Loucy (cell line): ENCODE measurements around the gene GAREM1.

Experiments used
- H2AFZ ChIP-seq: fragments of 200-600 bp; sonication (generic); 2 replicates; pipeline ENCODE4 v1.6.0; 2016; ENCODE audit warnings: antibody characterized with exemption, mild to moderate bottlenecking, low read length, moderate library complexity
- H3F3A ChIP-seq: fragments of 200-600 bp; 2 replicates; pipeline ENCODE4 v1.6.0; 2016; ENCODE audit warnings: antibody characterized with exemption, low read depth, mild to moderate bottlenecking
- H3K27me3 ChIP-seq: fragments of 200-600 bp; sonication (generic); 2 replicates; pipeline ENCODE4 v1.6.1; 2014; ENCODE audit warnings: low read length, mild to moderate bottlenecking; ENCODE audit not compliant: insufficient read depth, poor library complexity, severe bottlenecking
- H3K36me3 ChIP-seq: fragments of 200-600 bp; sonication (generic); 2 replicates; pipeline ENCODE4 v1.6.1; 2016; ENCODE audit warnings: low read length; ENCODE audit not compliant: insufficient read depth
- H3K4me1 ChIP-seq: fragments of 200-600 bp; sonication (generic); 2 replicates; pipeline ENCODE4 v1.5.1; 2014; ENCODE audit warnings: low read length, mild to moderate bottlenecking; ENCODE audit not compliant: insufficient read depth, poor library complexity, severe bottlenecking
- H3K4me2 ChIP-seq: fragments of 200-600 bp; sonication (generic); 2 replicates; pipeline ENCODE4 v1.6.0; 2014; ENCODE audit warnings: antibody characterized with exemption, low read length, low read depth, mild to moderate bottlenecking; ENCODE audit not compliant: poor library complexity, severe bottlenecking
- H3K4me3 ChIP-seq: fragments of 200-600 bp; sonication (generic); 2 replicates; pipeline ENCODE4 v1.5.1; 2014; ENCODE audit warnings: low read length, mild to moderate bottlenecking, mixed read lengths; ENCODE audit not compliant: poor library complexity, severe bottlenecking
- H3K79me2 ChIP-seq: fragments of 200-600 bp; sonication (generic); 2 replicates; pipeline ENCODE4 v1.6.1; 2014; ENCODE audit warnings: low read length; ENCODE audit not compliant: insufficient read depth
- H3K9ac ChIP-seq: fragments of 200-600 bp; sonication (generic); 2 replicates; pipeline ENCODE4 v1.6.0; 2014; ENCODE audit warnings: mild to moderate bottlenecking, low read depth, low read length, moderate library complexity; ENCODE audit not compliant: poor library complexity, severe bottlenecking
- H3K9me2 ChIP-seq: fragments of 200-600 bp; sonication (generic); replicated peaks from 2 replicates; pipeline ENCODE4 v1.6.1; 2016; ENCODE audit warnings: low read depth, low read length, mixed read lengths
- H3K9me3 ChIP-seq: fragments of 200-600 bp; sonication (generic); 2 replicates; pipeline ENCODE4 v1.6.1; 2014; ENCODE audit warnings: mild to moderate bottlenecking, antibody characterized with exemption, low read length, low read depth; ENCODE audit not compliant: insufficient read depth
- H4K20me1 ChIP-seq: fragments of 200-600 bp; sonication (generic); 2 replicates; pipeline ENCODE4 v1.6.0; 2014; ENCODE audit warnings: antibody characterized with exemption, low read length, mild to moderate bottlenecking; ENCODE audit not compliant: insufficient read depth, poor library complexity, severe bottlenecking
- EZH2phosphoT487 ChIP-seq: fragments of 200-600 bp; IDR thresholded peaks from 2 replicates; pipeline ENCODE4 v1.6.1; 2018; ENCODE audit warnings: antibody characterized with exemption, mild to moderate bottlenecking, moderate library complexity, borderline replicate concordance
- TF ChIP-seq, protein P1 (sequence below): fragments of 200-600 bp; sonication (generic); conservative IDR thresholded peaks from 2 replicates; pipeline ENCODE4 v1.5.1; 2014; ENCODE audit warnings: mild to moderate bottlenecking, antibody characterized with exemption, low read length

The GAREM1 gene

DNA sequence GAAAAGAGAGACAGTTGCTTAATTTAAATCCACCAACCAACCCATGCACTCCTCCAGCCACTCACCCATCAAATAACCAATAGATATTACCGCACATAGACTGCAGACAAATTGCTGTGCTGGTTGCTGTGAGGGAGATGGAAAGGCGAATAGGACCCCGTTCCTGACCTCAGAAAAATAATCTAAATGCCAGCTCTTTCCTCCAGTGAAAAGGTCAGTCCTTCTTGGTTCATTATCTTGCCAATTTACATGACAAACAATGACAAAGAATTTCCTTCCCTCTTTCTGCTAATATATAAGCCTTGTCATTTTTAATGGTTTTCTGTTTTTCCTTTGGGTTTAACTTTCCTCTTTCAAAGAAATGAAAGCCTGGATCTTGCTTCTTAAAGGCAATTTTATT is 219.2 kb downstream of the GAREM1 start:
- Histone ChIP-seq H4K20me1 (no peaks in the 10 kb centered on the region), H3K36me3 (no peaks in the 10 kb centered on the region), H3K9me3 (no peaks in the 10 kb centered on the region), H3K9me2 (no peaks in the 10 kb centered on the region), H3K4me1 (no peaks in the 10 kb centered on the region), H3K27me3 (no peaks in the 10 kb centered on the region), H2AFZ (no peak overlapping the region), H3K4me2 (no peak overlapping the region), H3K9ac (no peak overlapping the region), H3K4me3 (no peak overlapping the region), H3K79me2 (no peaks in the 10 kb centered on the region), H3F3A (no peaks in the 10 kb centered on the region)
- TF ChIP-seq EZH2phosphoT487 = no peak
- TF ChIP-seq, protein P1, sequence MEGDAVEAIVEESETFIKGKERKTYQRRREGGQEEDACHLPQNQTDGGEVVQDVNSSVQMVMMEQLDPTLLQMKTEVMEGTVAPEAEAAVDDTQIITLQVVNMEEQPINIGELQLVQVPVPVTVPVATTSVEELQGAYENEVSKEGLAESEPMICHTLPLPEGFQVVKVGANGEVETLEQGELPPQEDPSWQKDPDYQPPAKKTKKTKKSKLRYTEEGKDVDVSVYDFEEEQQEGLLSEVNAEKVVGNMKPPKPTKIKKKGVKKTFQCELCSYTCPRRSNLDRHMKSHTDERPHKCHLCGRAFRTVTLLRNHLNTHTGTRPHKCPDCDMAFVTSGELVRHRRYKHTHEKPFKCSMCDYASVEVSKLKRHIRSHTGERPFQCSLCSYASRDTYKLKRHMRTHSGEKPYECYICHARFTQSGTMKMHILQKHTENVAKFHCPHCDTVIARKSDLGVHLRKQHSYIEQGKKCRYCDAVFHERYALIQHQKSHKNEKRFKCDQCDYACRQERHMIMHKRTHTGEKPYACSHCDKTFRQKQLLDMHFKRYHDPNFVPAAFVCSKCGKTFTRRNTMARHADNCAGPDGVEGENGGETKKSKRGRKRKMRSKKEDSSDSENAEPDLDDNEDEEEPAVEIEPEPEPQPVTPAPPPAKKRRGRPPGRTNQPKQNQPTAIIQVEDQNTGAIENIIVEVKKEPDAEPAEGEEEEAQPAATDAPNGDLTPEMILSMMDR = no peak

DNA sequence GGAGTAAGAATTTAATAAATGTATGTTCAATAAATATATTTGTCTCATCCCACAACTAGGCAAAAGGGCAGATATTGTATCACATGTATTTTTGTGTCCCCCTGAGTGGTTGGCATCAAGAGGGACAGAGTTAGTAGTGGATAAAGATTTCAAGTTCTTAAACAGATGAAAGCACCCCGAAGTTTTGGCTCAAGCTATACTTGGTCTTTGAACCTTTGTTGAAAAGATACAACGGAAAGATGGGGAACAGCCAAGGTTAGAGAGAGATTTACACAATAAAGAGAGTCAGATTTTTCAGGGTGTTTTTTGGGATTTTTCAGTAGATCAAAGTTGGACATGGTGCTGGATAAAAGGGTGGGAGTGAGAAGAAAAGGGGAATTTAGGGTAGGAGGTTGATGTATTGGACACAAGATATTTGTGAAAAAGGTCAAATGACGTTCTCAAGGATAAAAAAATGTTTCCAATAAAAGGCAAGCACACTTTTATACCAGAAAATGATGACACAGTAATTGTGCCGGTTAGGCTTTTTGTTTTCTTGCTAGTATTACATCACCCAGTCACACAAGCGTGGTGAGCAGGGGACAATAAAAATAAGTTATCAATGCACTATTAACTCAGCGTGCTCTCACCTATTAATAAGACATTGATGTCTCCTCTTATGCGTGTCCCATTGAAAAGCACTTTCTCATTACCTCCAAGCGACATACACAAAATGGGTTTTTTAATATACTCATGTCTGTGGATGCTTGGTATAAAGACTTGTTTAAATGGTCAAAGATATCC is 221.3 kb downstream of the GAREM1 start:
- Histone ChIP-seq H3K79me2 (no peaks in the 10 kb centered on the region), H3K9ac (no peak overlapping the region), H3K9me3 (no peaks in the 10 kb centered on the region), H3F3A (no peaks in the 10 kb centered on the region), H2AFZ (no peak overlapping the region), H3K9me2 (no peaks in the 10 kb centered on the region), H3K4me1 (no peaks in the 10 kb centered on the region), H3K36me3 (no peaks in the 10 kb centered on the region), H3K4me2 (no peak overlapping the region), H3K27me3 (no peaks in the 10 kb centered on the region), H3K4me3 (no peak overlapping the region), H4K20me1 (no peaks in the 10 kb centered on the region)
- TF ChIP-seq, protein P1 = no peak
- no peak for TF ChIP-seq EZH2phosphoT487

GRCh38 chr18:32244881-32245280 is 225.8 kb downstream of the GAREM1 start:
- Histone ChIP-seq H3K79me2 (no peaks in the 10 kb centered on the region), H4K20me1 (no peaks in the 10 kb centered on the region), H3K9me2 (no peaks in the 10 kb centered on the region), H3K4me1 (no peaks in the 10 kb centered on the region), H3K27me3 (no peaks in the 10 kb centered on the region), H3K9ac (no peak overlapping the region), H3K9me3 (no peaks in the 10 kb centered on the region), H3K4me3 (no peak overlapping the region), H3K36me3 (no peaks in the 10 kb centered on the region), H3K4me2 (no peak overlapping the region), H2AFZ (no peak overlapping the region), H3F3A (no peaks in the 10 kb centered on the region)
- TF ChIP-seq EZH2phosphoT487 = no peak
- TF ChIP-seq, protein P1 = no peak
